ENCODE results near the gene PRMT1. TPM values are rescaled to one million over a fixed set of nuclear protein-coding genes. Genes with fewer than 3 reads are reported as not detected.

The PRMT1 gene
- total and polyA plus RNA-seq, 2 of the 13 experiments (the other 11 are each of a cell fraction or from before 2014, with no cell fraction given): 324 to 374 TPM

- TF ChIP-seq TBP (CRISPR knock-in tag; IDR thresholded peaks at IDR 0.05): no peak
- TF ChIP-seq PAXIP1 (CRISPR knock-in tag; conservative IDR thresholded peaks at IDR 0.05): peak; percentile 42
- TF ChIP-seq DMAP1 (CRISPR knock-in tag; IDR thresholded peaks at IDR 0.05): peak; percentile 25; the same call in 1 of the 2 replicates
- TF ChIP-seq, protein P1, sequence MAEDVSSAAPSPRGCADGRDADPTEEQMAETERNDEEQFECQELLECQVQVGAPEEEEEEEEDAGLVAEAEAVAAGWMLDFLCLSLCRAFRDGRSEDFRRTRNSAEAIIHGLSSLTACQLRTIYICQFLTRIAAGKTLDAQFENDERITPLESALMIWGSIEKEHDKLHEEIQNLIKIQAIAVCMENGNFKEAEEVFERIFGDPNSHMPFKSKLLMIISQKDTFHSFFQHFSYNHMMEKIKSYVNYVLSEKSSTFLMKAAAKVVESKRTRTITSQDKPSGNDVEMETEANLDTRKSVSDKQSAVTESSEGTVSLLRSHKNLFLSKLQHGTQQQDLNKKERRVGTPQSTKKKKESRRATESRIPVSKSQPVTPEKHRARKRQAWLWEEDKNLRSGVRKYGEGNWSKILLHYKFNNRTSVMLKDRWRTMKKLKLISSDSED (CRISPR knock-in tag; IDR thresholded peaks at IDR 0.05): no peak
- no peak for TF ChIP-seq SNAI1 (CRISPR knock-in tag; IDR thresholded peaks at IDR 0.05; ENCODE audit: borderline replicate concordance)
- TF ChIP-seq CEBPZ (IDR thresholded peaks at IDR 0.05; ENCODE audit: low read length): no peak
- TF ChIP-seq, protein P2, sequence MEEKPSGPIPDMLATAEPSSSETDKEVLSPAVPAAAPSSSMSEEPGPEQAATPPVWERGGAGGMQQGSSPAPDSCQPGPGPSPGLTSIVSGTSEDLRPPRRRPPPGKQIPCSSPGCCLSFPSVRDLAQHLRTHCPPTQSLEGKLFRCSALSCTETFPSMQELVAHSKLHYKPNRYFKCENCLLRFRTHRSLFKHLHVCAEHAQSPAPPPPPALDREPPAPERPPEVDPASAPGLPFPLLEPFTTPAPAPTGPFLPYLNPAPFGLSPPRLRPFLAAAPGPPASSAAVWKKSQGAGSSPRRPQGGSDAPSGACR (CRISPR knock-in tag; IDR thresholded peaks at IDR 0.05): no peak
- TF ChIP-seq CREB1 (IDR thresholded peaks at IDR 0.05): no peak
- TF ChIP-seq CREB1 (CRISPR knock-in tag; IDR thresholded peaks at IDR 0.05): peak; percentile 88
- no peak for TF ChIP-seq ZKSCAN1 (IDR thresholded peaks at IDR 0.05; ENCODE audit: low read length)
- no peak for TF ChIP-seq CAMTA2 (CRISPR knock-in tag; IDR thresholded peaks at IDR 0.05; ENCODE audit: borderline replicate concordance)
- TF ChIP-seq, protein P3, sequence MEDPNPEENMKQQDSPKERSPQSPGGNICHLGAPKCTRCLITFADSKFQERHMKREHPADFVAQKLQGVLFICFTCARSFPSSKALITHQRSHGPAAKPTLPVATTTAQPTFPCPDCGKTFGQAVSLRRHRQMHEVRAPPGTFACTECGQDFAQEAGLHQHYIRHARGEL (CRISPR knock-in tag; IDR thresholded peaks at IDR 0.05): no peak
- TF ChIP-seq CENPBD1 (CRISPR knock-in tag; IDR thresholded peaks at IDR 0.05; ENCODE audit: borderline replicate concordance, low read depth): no peak
- no peak; a peak in 1 of 4 replicates for TF ChIP-seq REST (IDR thresholded peaks at IDR 0.05; ENCODE audit: borderline replicate concordance in 1 of 2, low read depth in 1 of 2, low read length in 2 of 2)
- TF ChIP-seq ZNF44 (CRISPR knock-in tag; IDR thresholded peaks at IDR 0.05): no peak
Measured at GRCh38 chr19:49665351-49666119, 11.5 kb upstream of the PRMT1 start, which contains the start of the genes BCL2L12 and IRF3 (continued).

Measured in HepG2 (cell line).